WTC11 (cell line): ENCODE results near the gene UIMC1. TPM values are rescaled to one million over a fixed set of nuclear protein-coding genes. Genes with fewer than 3 reads are reported as not detected.

Source experiments
- ATAC-seq: fragments of 200-7000 bp; cut with Tn5 transposase; 2 replicates; pipeline ENCODE4 v1.10.0; 2021; ENCODE audit warnings: mild to moderate bottlenecking, moderate library complexity
- CTCF ChIA-PET: fragments of 300-600 bp; sonication (Branson Sonifier 250); formaldehyde crosslinking; loops from one replicate; lab custom pipeline; 2021; ENCODE audit warnings: antibody characterized with exemption; lab: Charles Lee
- POLR2A ChIA-PET: fragments of 350-600 bp; sonication (Branson Sonifier 250); formaldehyde crosslinking; loops from one replicate; lab custom pipeline; 2021; ENCODE audit warnings: antibody characterized with exemption; lab: Charles Lee
- DNase-seq: peaks from one replicate; pipeline ENCODE4 v3.0.0; 2021; ENCODE audit warnings: low spot score
- H3K27ac Mint-ChIP-seq: 2 replicates; pipeline ENCODE4 v1.8.0; 2021; ENCODE audit warnings: mixed read lengths
- H3K27me3 Mint-ChIP-seq: 2 replicates; pipeline ENCODE4 v1.8.0; 2021; ENCODE audit warnings: low read depth, mild to moderate bottlenecking, moderate library complexity, mixed read lengths
- H3K36me3 Mint-ChIP-seq: 2 replicates; pipeline ENCODE4 v1.8.0; 2021; ENCODE audit warnings: mixed read lengths
- H3K4me1 Mint-ChIP-seq: 2 replicates; pipeline ENCODE4 v1.8.0; 2022; ENCODE audit warnings: mixed read lengths
- H3K4me3 Mint-ChIP-seq: 2 replicates; pipeline ENCODE4 v1.8.0; 2021; ENCODE audit warnings: mild to moderate bottlenecking, moderate library complexity, mixed read lengths
- H3K9me3 Mint-ChIP-seq: 2 replicates; pipeline ENCODE4 v1.8.0; 2021; ENCODE audit warnings: mixed read lengths
- EMX1 ChIP-seq: fragments of 250-450 bp; sonication (Bioruptor Pico); IDR thresholded peaks from 2 replicates; pipeline ENCODE4 v1.8.0; 2021; ENCODE audit warnings: mild to moderate bottlenecking
- ESRRA ChIP-seq: sonication (generic); formaldehyde crosslinking; IDR thresholded peaks from 2 replicates; pipeline ENCODE4 v1.8.1; 2022; ENCODE audit warnings: mild to moderate bottlenecking, missing genetic modification reagents, borderline replicate concordance
- FOXJ3 ChIP-seq: sonication (generic); formaldehyde crosslinking; IDR thresholded peaks from 2 replicates; pipeline ENCODE4 v1.9.0; 2021; ENCODE audit warnings: missing genetic modification reagents, mild to moderate bottlenecking, borderline replicate concordance
- FOXK1 ChIP-seq: sonication (generic); formaldehyde crosslinking; IDR thresholded peaks from 2 replicates; pipeline ENCODE4 v1.8.0; 2022; ENCODE audit warnings: mild to moderate bottlenecking, moderate library complexity, missing genetic modification reagents
- GABPB1 ChIP-seq: sonication (generic); formaldehyde crosslinking; IDR thresholded peaks from 2 replicates; pipeline ENCODE4 v1.8.1; 2023; ENCODE audit warnings: mild to moderate bottlenecking, missing genetic modification reagents
- GRHL2 ChIP-seq: fragments of 250-450 bp; sonication (Bioruptor Pico); IDR thresholded peaks from 2 replicates; pipeline ENCODE4 v1.8.0; 2022; ENCODE audit warnings: mild to moderate bottlenecking, moderate library complexity; ENCODE audit not compliant: insufficient replicate concordance, severe bottlenecking
- RELA ChIP-seq: sonication (generic); formaldehyde crosslinking; IDR thresholded peaks from 2 replicates; pipeline ENCODE4 v1.8.1; 2022; ENCODE audit warnings: missing genetic modification reagents, mild to moderate bottlenecking, borderline replicate concordance
- SOX15 ChIP-seq: fragments of 250-450 bp; sonication (Bioruptor Pico); IDR thresholded peaks from 2 replicates; pipeline ENCODE4 v1.9.0; 2021; ENCODE audit warnings: mild to moderate bottlenecking
- SP1 ChIP-seq: sonication (generic); formaldehyde crosslinking; conservative IDR thresholded peaks from 2 replicates; pipeline ENCODE4 v1.8.1; 2022; ENCODE audit warnings: missing genetic modification reagents
- TCF7 ChIP-seq: sonication (generic); formaldehyde crosslinking; IDR thresholded peaks from 2 replicates; pipeline ENCODE4 v1.8.0; 2022; ENCODE audit warnings: mild to moderate bottlenecking, low read depth, missing genetic modification reagents, moderate library complexity
- TEAD1 ChIP-seq: sonication (generic); formaldehyde crosslinking; IDR thresholded peaks from 2 replicates; pipeline ENCODE4 v1.8.0; 2022; ENCODE audit warnings: mild to moderate bottlenecking, missing genetic modification reagents
- TEAD4 ChIP-seq: sonication (generic); formaldehyde crosslinking; IDR thresholded peaks from 2 replicates; pipeline ENCODE4 v1.8.0; 2022; ENCODE audit warnings: mild to moderate bottlenecking, missing genetic modification reagents
- ZNF121 ChIP-seq: sonication (generic); formaldehyde crosslinking; IDR thresholded peaks from 2 replicates; pipeline ENCODE4 v1.8.0; 2023; ENCODE audit warnings: missing genetic modification reagents
- ZNF396 ChIP-seq: fragments of 250-450 bp; sonication (Bioruptor Pico); IDR thresholded peaks from 2 replicates; pipeline ENCODE4 v1.8.0; 2021; ENCODE audit warnings: mild to moderate bottlenecking, moderate library complexity, borderline replicate concordance
- total RNA-seq: library from RNA; stranded (reverse); gene quantifications from 3 replicates; pipeline ENCODE4 v1.2.3, GENCODE V29; 2021
- TF ChIP-seq, protein P1 (sequence below): sonication (generic); formaldehyde crosslinking; IDR thresholded peaks from 2 replicates; pipeline ENCODE4 v1.8.0; 2022; ENCODE audit warnings: mild to moderate bottlenecking, missing genetic modification reagents
- TF ChIP-seq, protein P2 (sequence below): fragments of 250-450 bp; sonication (Bioruptor Pico); IDR thresholded peaks from 2 replicates; pipeline ENCODE4 v1.9.0; 2021; ENCODE audit warnings: moderate library complexity, mild to moderate bottlenecking, inconsistent platforms, borderline replicate concordance
- TF ChIP-seq, protein P3 (sequence below): sonication (generic); formaldehyde crosslinking; IDR thresholded peaks from 2 replicates; pipeline ENCODE4 v1.8.0; 2022; ENCODE audit warnings: mild to moderate bottlenecking, missing genetic modification reagents
- TF ChIP-seq, protein P4 (sequence below): sonication (generic); formaldehyde crosslinking; IDR thresholded peaks from 2 replicates; pipeline ENCODE4 v1.8.0; 2023; ENCODE audit warnings: mild to moderate bottlenecking, missing genetic modification reagents
- TF ChIP-seq, protein P5 (sequence below): fragments of 250-450 bp; sonication (Bioruptor Pico); IDR thresholded peaks from 2 replicates; pipeline ENCODE4 v1.9.0; 2021; ENCODE audit warnings: mild to moderate bottlenecking, borderline replicate concordance

The UIMC1 gene
- total RNA-seq, 1 experiment from 2014 or later = 48.0 TPM

DNA sequence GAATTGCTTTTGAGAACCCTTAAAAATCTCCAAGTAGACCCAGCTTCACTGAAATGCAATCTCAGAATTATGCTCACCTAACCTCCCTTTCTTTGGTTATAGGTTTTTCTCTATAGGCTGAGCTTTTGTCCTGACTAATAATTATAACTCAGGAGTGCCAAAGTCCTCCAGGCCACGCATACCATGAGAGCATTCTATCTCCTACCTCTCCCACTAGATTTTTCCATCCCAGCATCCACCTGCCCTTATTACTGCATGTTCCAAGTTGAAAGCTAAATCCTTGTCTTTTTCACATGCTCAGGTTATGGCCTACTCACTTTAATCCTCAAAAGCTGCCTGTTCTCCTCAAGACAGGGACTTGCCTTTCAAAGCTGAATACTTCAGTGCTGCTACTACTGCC, 38.1 kb upstream of the UIMC1 start:
- TF ChIP-seq FOXJ3 = no peak
- TF ChIP-seq SOX15 (CRISPR knock-in tag) = no peak
- no peak for TF ChIP-seq TCF7
- TF ChIP-seq, protein P1, sequence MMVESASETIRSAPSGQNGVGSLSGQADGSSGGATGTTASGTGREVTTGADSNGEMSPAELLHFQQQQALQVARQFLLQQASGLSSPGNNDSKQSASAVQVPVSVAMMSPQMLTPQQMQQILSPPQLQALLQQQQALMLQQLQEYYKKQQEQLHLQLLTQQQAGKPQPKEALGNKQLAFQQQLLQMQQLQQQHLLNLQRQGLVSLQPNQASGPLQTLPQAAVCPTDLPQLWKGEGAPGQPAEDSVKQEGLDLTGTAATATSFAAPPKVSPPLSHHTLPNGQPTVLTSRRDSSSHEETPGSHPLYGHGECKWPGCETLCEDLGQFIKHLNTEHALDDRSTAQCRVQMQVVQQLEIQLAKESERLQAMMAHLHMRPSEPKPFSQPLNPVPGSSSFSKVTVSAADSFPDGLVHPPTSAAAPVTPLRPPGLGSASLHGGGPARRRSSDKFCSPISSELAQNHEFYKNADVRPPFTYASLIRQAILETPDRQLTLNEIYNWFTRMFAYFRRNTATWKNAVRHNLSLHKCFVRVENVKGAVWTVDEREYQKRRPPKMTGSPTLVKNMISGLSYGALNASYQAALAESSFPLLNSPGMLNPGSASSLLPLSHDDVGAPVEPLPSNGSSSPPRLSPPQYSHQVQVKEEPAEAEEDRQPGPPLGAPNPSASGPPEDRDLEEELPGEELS = no peak
- TF ChIP-seq, protein P2, sequence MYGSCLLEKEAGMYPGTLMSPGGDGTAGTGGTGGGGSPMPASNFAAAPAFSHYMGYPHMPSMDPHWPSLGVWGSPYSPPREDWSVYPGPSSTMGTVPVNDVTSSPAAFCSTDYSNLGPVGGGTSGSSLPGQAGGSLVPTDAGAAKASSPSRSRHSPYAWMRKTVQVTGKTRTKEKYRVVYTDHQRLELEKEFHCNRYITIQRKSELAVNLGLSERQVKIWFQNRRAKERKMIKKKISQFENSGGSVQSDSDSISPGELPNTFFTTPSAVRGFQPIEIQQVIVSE (CRISPR knock-in tag) = no peak
- no peak for TF ChIP-seq ESRRA (CRISPR knock-in tag)
- TF ChIP-seq FOXK1 (CRISPR knock-in tag) = no peak
- no peak for TF ChIP-seq RELA
- TF ChIP-seq ZNF121 (CRISPR knock-in tag) = no peak
- TF ChIP-seq TEAD1 = no peak
- TF ChIP-seq, protein P3, sequence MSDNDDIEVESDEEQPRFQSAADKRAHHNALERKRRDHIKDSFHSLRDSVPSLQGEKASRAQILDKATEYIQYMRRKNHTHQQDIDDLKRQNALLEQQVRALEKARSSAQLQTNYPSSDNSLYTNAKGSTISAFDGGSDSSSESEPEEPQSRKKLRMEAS (CRISPR knock-in tag) = no peak
- TF ChIP-seq, protein P4, sequence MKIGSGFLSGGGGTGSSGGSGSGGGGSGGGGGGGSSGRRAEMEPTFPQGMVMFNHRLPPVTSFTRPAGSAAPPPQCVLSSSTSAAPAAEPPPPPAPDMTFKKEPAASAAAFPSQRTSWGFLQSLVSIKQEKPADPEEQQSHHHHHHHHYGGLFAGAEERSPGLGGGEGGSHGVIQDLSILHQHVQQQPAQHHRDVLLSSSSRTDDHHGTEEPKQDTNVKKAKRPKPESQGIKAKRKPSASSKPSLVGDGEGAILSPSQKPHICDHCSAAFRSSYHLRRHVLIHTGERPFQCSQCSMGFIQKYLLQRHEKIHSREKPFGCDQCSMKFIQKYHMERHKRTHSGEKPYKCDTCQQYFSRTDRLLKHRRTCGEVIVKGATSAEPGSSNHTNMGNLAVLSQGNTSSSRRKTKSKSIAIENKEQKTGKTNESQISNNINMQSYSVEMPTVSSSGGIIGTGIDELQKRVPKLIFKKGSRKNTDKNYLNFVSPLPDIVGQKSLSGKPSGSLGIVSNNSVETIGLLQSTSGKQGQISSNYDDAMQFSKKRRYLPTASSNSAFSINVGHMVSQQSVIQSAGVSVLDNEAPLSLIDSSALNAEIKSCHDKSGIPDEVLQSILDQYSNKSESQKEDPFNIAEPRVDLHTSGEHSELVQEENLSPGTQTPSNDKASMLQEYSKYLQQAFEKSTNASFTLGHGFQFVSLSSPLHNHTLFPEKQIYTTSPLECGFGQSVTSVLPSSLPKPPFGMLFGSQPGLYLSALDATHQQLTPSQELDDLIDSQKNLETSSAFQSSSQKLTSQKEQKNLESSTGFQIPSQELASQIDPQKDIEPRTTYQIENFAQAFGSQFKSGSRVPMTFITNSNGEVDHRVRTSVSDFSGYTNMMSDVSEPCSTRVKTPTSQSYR (CRISPR knock-in tag) = no peak
- no peak for TF ChIP-seq TEAD4 (CRISPR knock-in tag)
- TF ChIP-seq EMX1 = no peak
- no peak for TF ChIP-seq SP1 (CRISPR knock-in tag)
- TF ChIP-seq GRHL2 (CRISPR knock-in tag) = no peak
- no peak for TF ChIP-seq ZNF396 (CRISPR knock-in tag)
- TF ChIP-seq, protein P5, sequence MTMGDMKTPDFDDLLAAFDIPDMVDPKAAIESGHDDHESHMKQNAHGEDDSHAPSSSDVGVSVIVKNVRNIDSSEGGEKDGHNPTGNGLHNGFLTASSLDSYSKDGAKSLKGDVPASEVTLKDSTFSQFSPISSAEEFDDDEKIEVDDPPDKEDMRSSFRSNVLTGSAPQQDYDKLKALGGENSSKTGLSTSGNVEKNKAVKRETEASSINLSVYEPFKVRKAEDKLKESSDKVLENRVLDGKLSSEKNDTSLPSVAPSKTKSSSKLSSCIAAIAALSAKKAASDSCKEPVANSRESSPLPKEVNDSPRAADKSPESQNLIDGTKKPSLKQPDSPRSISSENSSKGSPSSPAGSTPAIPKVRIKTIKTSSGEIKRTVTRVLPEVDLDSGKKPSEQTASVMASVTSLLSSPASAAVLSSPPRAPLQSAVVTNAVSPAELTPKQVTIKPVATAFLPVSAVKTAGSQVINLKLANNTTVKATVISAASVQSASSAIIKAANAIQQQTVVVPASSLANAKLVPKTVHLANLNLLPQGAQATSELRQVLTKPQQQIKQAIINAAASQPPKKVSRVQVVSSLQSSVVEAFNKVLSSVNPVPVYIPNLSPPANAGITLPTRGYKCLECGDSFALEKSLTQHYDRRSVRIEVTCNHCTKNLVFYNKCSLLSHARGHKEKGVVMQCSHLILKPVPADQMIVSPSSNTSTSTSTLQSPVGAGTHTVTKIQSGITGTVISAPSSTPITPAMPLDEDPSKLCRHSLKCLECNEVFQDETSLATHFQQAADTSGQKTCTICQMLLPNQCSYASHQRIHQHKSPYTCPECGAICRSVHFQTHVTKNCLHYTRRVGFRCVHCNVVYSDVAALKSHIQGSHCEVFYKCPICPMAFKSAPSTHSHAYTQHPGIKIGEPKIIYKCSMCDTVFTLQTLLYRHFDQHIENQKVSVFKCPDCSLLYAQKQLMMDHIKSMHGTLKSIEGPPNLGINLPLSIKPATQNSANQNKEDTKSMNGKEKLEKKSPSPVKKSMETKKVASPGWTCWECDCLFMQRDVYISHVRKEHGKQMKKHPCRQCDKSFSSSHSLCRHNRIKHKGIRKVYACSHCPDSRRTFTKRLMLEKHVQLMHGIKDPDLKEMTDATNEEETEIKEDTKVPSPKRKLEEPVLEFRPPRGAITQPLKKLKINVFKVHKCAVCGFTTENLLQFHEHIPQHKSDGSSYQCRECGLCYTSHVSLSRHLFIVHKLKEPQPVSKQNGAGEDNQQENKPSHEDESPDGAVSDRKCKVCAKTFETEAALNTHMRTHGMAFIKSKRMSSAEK (CRISPR knock-in tag) = no peak
- no peak for TF ChIP-seq GABPB1
- TF ChIP-seq, all 79 proteins: peak for 0
- DNase-seq (no peak), ATAC-seq (no peak)
- Mint-ChIP-seq H3K4me1 (no peaks in the 10 kb centered on the region), H3K4me3 (no peak overlapping the region), H3K27ac (no peak overlapping the region), H3K9me3 (no peaks in the 10 kb centered on the region), H3K36me3 (peaks cover 40% of the 10 kb centered on the region), H3K27me3 (no peaks in the 10 kb centered on the region)
- CTCF ChIA-PET = interaction anchor here (0.6 to 1.5 kb wide), 3 partner anchors 27 to 384 kb away, joined by 3 to 7 read pairs (median 3); no protein-coding TSS in a partner anchor
- POLR2A ChIA-PET = no interaction called here
